Measurements from ENCODE around the gene AGPAT4. TPM values are rescaled to one million over a fixed set of nuclear protein-coding genes. Genes with fewer than 3 reads are reported as not detected.

The AGPAT4 gene
- total RNA-seq, 1 donor from 2014 or later = 23.7 TPM

GRCh38 chr6:161132384-161132783, 141.5 kb downstream of the AGPAT4 start:
- H3K36me3 Mint-ChIP-seq = peaks cover 56% of the 10 kb centered on the region
- TF ChIP-seq, protein P1, sequence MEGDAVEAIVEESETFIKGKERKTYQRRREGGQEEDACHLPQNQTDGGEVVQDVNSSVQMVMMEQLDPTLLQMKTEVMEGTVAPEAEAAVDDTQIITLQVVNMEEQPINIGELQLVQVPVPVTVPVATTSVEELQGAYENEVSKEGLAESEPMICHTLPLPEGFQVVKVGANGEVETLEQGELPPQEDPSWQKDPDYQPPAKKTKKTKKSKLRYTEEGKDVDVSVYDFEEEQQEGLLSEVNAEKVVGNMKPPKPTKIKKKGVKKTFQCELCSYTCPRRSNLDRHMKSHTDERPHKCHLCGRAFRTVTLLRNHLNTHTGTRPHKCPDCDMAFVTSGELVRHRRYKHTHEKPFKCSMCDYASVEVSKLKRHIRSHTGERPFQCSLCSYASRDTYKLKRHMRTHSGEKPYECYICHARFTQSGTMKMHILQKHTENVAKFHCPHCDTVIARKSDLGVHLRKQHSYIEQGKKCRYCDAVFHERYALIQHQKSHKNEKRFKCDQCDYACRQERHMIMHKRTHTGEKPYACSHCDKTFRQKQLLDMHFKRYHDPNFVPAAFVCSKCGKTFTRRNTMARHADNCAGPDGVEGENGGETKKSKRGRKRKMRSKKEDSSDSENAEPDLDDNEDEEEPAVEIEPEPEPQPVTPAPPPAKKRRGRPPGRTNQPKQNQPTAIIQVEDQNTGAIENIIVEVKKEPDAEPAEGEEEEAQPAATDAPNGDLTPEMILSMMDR (IDR thresholded peaks at IDR 0.05; ENCODE audit: unreplicated experiment) = no peak
- H3K4me3 Mint-ChIP-seq = no peak overlapping the region
- H3K4me1 Mint-ChIP-seq = peaks cover 4% of the 10 kb centered on the region
- no peaks in the 10 kb centered on the region for H3K27me3 Mint-ChIP-seq (ENCODE audit: low read depth)
- DNase-seq (ENCODE audit: low spot score in 2 of 2, unreplicated experiment in 2 of 2) = no peak
- no peak overlapping the region for H3K27ac Mint-ChIP-seq
- H3K9me3 Mint-ChIP-seq = peaks cover 8% of the 10 kb centered on the region

- no peaks in the 10 kb centered on the region for H3K27me3 Mint-ChIP-seq (ENCODE audit: low read depth)
- TF ChIP-seq, protein P1 (IDR thresholded peaks at IDR 0.05; ENCODE audit: unreplicated experiment) = no peak
- peaks cover 9% of the 10 kb centered on the region for H3K4me1 Mint-ChIP-seq
- no peak for DNase-seq (ENCODE audit: low spot score in 2 of 2, unreplicated experiment in 2 of 2)
- peaks cover 55% of the 10 kb centered on the region for H3K36me3 Mint-ChIP-seq
- H3K9me3 Mint-ChIP-seq = peaks cover 12% of the 10 kb centered on the region
- H3K4me3 Mint-ChIP-seq = no peak overlapping the region
- H3K27ac Mint-ChIP-seq = no peak overlapping the region
Observed at GRCh38 chr6:161130967-161131766, 142.7 kb downstream of the AGPAT4 start.

- no peaks in the 10 kb centered on the region for H3K27me3 Mint-ChIP-seq (ENCODE audit: low read depth)
- no peak for DNase-seq (ENCODE audit: low spot score in 2 of 2, unreplicated experiment in 2 of 2)
- H3K36me3 Mint-ChIP-seq = peaks cover 59% of the 10 kb centered on the region
- TF ChIP-seq, protein P1 (IDR thresholded peaks at IDR 0.05; ENCODE audit: unreplicated experiment) = no peak
- H3K9me3 Mint-ChIP-seq = peaks cover 18% of the 10 kb centered on the region
- H3K27ac Mint-ChIP-seq = no peak overlapping the region
- peaks cover 9% of the 10 kb centered on the region for H3K4me1 Mint-ChIP-seq
- no peak overlapping the region for H3K4me3 Mint-ChIP-seq
Observed at GRCh38 chr6:161130541-161130940, 143.3 kb downstream of the AGPAT4 start.

DNA sequence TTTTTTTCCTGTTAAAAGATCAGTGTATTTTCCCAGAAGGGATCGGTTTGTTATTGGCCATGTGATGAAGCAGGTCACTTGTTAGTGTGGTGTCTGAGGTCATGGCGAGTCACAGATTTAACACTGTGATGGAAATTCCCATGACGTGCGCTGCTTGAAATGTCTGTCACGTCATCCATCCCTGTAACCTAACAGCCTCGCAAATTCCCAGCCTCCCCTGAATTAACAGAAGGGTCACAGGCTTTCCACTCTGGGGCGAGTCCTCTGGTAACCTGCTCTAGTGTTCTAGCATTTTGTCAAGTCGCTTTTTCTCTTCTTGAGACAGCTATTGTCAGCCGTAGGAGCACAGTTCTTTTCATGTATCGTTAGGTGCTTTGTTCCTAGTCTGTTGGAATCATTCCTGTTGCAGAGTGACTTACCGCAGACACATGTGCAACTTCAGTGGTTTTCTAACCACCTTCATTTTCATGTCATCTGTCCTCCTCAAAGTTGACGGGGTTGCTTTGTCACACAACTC, 145.1 kb downstream of the AGPAT4 start:
- no peak overlapping the region for H3K4me3 Mint-ChIP-seq
- H3K36me3 Mint-ChIP-seq = peaks cover 71% of the 10 kb centered on the region
- TF ChIP-seq, protein P1 (IDR thresholded peaks at IDR 0.05; ENCODE audit: unreplicated experiment) = no peak
- H3K9me3 Mint-ChIP-seq = peaks cover 36% of the 10 kb centered on the region
- H3K4me1 Mint-ChIP-seq = peaks cover 5% of the 10 kb centered on the region
- no peak for DNase-seq (ENCODE audit: low spot score in 2 of 2, unreplicated experiment in 2 of 2)
- H3K27ac Mint-ChIP-seq = no peak overlapping the region
- H3K27me3 Mint-ChIP-seq (ENCODE audit: low read depth) = no peaks in the 10 kb centered on the region

GRCh38 chr6:161128230-161128629, 145.6 kb downstream of the AGPAT4 start:
- no peak for DNase-seq (ENCODE audit: low spot score in 2 of 2, unreplicated experiment in 2 of 2)
- TF ChIP-seq, protein P1 (IDR thresholded peaks at IDR 0.05; ENCODE audit: unreplicated experiment) = no peak
- no peak overlapping the region for H3K4me3 Mint-ChIP-seq
- H3K9me3 Mint-ChIP-seq = peaks cover 41% of the 10 kb centered on the region
- no peaks in the 10 kb centered on the region for H3K27me3 Mint-ChIP-seq (ENCODE audit: low read depth)
- H3K4me1 Mint-ChIP-seq = peaks cover 5% of the 10 kb centered on the region
- no peak overlapping the region for H3K27ac Mint-ChIP-seq
- peaks cover 71% of the 10 kb centered on the region for H3K36me3 Mint-ChIP-seq
